Mucosa of gallbladder (tissue), 1 donor: ENCODE measurements around the gene ADCY6. TPM values are rescaled to one million over a fixed set of nuclear protein-coding genes. Genes with fewer than 3 reads are reported as not detected.

Experiments used
- DNase-seq: peaks from one replicate; pipeline ENCODE4 v3.0.0-alpha.2; 2020; ENCODE audit warnings: low spot score
- total RNA-seq: library from RNA; stranded (reverse); gene quantifications from one replicate; pipeline ENCODE4 v1.2.1, GENCODE V29; 2021
- donor health status: DM: no; HTN: no; CAD: no.

ADCY6 gene
- total RNA-seq, 1 donor from 2014 or later = 69.9 TPM

GRCh38 chr12:48783432-48783831, 5.5 kb downstream of the ADCY6 start:
- DNase-seq = no peak

DNA sequence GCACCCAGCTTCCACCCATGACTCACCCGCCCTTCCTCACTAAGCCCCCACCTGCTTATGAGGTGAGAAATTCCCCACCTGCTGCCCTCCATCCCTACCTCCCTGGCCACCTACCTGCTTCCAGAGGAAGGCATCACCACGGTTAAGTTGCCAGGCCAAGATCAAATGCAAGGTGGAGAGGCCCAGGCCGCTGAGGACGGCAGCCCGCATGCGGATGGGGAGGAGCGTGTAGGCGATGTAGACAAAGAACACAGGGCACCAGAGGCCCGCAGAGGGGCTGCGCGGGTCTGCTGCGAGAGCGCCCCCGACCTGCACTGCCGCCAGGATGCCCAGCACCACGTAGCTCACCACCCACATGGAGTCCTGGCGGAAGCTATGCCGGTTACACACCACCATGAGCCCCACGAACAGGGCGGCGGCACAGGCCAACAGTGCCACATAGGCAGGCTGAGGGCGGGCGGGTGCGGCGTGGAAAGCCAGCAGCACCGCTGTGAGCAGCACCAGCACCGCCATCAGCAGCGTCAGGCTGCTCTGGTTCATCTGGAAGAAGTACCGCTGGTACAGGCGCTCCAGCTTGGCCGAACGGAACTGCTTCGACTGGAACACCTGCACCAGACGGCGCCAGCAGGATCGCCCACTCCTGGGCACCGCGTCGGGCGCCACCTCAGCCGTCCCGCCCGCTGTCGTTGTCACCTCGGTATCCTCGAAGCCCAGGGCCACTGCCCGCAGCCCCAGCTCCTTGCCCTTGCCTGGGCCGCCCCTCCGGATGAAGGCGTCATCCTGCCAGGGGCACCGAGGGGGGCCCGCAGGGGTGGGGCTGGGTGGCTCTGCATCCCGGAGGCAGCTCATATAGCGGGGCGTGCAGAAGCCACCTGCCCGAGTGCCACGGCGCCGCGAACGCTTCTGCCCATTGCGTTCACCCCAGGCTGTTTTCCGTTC, 6.2 kb downstream of the ADCY6 start:
- DNase-seq = no peak

- DNase-seq = no peak
Measured at GRCh38 chr12:48781750-48782456, 7.0 kb downstream of the ADCY6 start.

GRCh38 chr12:48780381-48781025, 8.4 kb downstream of the ADCY6 start:
- no peak for DNase-seq

DNA sequence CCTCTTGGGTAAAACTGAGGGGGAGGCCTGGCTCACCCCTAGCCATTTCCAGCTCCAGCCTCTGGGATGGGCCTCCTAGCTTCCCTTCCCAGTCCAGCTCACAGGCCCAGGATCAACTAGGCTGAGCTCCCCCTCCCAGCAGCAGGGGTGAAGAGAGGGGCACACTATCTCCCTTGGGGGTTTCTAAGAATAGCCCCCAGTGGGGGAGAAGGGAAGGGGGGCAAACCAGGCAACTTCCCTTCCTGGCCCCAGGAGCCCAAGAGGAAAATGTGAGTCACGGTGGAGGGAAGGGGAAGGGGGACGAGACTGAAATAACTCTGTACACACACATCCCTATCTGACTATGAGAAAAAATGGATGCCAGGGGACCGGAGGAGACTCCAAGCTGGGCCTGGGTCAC, 9.0 kb downstream of the ADCY6 start:
- DNase-seq = no peak

DNA sequence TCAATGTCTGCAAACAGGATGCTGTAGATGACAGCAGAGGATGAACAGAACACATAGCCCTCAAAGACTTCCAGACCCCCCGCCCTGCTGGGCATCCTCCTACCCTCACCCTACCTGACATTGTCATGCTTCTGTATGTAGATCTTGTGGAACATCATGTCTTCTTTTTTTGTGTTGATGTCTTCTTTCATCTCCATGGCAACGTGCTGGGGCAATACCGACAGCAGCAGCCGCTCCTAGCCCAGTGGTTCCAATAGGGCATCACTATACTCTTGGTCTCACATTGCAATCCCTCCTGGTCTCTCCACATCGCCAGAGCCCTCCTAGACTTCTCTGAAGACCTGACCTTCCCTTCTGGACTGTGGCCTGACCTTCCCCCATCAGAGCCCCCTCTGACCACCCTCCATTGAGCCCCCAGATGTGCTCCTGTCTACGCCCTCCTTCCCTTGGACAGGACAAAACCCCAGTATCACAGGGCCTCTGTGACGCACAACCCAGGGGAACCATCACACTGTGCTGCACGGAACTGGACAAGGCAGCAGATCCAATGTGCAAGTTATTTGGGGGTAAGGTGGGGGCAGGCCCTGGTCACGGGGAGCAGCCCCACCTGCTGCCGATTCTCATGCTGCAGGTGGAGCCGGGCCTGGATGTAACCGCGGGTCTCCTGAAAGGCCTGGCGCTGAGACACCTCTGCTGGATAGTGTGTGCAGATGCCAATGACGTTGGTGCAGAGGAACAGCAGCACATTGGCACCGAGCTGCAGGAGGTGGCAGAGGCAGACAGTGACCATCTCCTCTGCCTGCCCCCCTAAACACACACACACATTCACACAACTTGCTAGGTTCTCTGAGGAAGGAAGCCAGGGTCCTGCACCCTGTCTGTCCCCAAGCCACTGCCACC, 11.1 kb downstream of the ADCY6 start:
- DNase-seq = no peak

DNA sequence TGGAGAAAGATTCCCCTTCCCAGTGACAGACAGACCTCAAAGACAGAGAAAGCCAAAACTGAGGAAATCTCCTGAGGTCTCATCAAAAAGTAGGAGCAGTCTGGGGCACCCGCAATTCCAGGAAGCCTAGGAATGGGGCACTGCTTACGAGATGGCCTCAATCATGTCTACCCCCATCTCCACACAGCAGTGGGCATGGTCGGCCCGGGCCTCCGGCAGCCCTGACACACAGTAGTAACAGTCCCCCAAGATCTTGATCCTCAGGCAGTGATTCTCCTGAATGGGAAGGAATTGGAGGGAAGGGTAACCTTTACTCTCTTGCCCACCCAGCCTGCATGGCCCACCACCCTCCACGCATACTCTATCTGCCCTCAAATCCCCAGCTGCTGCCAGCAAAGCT, 11.9 kb downstream of the ADCY6 start:
- DNase-seq = no peak

- DNase-seq = no peak
Measured at GRCh38 chr12:48775991-48776649, 12.8 kb downstream of the ADCY6 start.

- DNase-seq = no peak
Measured at GRCh38 chr12:48775299-48775698, 13.6 kb downstream of the ADCY6 start.

GRCh38 chr12:48774516-48774915, 14.4 kb downstream of the ADCY6 start:
- DNase-seq = no peak

- no peak for DNase-seq
Measured at GRCh38 chr12:48773686-48774085, 15.2 kb downstream of the ADCY6 start.

DNA sequence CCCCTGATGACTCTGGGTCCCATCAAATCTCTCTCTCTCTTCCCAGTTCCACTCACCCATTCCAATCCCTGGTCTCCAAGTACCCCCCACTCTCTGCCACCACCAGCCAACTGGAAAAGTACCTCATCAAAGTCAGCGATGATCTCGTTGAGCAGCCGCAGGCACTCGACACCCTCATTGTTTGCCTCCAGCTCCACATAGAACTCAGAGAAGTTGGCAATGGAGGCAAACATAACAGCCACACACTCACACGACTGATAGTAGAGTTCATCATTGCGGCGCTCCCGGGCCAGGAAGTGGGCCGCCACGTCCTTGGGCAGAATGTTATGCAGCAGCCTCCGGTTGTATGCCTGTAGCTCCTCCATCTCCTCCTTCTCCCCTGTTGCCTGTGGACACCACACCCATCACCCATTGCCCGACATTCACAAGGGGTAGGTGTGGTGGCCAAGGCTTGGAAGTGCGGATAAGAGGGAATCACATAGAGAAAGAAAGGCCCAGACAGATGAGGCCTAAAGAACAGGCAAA, 17.2 kb downstream of the ADCY6 start:
- no peak for DNase-seq

- DNase-seq = no peak
Measured at GRCh38 chr12:48770756-48771155, 18.1 kb downstream of the ADCY6 start.

DNA sequence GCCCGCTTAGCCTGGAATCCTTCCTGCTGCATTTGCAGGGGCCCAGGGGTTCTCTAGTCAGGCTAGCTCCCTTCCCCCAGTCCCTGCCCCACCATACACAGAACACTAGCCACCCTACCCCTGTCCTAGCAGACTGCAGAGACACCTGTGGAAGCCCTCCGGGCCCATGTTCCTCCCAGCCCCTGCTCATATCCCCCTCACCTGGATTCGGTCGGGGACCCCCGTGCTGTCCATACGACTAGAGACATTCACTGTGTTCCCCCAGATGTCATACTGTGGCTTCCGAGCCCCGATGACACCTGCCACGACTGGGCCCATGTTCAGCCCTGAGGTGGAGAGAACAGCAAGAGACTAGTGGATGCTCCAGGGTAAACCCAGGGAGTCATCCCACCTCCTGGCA, 20.2 kb downstream of the ADCY6 start:
- no peak for DNase-seq

- no peak for DNase-seq
Measured at GRCh38 chr12:48768147-48768546, 20.7 kb downstream of the ADCY6 start.

- DNase-seq = no peak
Measured at GRCh38 chr12:48767521-48767920, 21.4 kb downstream of the ADCY6 start.

DNA sequence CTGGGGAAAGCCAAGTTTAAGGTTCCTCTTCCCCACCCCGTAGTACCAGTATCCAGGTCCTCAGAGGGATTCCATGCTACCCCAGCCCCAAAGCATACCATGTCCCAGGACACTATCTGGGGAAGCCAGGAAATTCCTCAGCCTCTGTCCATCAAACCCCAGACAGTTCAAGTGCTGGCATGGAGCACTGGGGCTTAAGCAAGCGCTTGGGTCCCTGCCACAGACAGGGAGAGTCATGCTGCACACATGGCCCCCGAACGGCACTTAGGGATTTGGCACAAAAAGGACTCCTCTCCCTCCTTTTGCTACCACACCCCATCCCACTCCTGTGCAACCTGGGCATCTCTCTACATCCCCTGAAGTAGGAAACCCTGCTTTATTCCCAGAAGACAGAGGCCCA, 21.8 kb downstream of the ADCY6 start:
- no peak for DNase-seq

GRCh38 chr12:48765753-48766162, 23.1 kb downstream of the ADCY6 start:
- DNase-seq = no peak

DNA sequence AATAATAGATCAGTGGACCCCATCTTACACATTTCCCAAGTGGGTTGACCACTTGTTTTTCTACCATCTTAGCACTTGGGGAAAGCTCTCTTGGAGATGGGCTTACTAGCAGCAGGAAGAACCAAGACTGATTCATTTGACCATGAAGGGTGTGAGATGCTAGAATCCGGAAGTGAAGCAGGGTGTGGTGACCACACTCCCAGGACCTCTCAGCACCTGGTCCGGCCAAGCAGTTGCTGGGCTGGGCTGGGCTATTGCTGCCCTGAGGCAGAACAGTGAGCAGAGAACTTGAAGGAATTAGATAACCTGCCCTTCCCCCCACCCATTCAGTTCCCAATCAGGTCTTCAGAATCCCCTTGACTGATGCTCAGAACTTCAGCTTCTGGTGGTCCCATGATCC, 24.4 kb downstream of the ADCY6 start:
- no peak for DNase-seq

DNA sequence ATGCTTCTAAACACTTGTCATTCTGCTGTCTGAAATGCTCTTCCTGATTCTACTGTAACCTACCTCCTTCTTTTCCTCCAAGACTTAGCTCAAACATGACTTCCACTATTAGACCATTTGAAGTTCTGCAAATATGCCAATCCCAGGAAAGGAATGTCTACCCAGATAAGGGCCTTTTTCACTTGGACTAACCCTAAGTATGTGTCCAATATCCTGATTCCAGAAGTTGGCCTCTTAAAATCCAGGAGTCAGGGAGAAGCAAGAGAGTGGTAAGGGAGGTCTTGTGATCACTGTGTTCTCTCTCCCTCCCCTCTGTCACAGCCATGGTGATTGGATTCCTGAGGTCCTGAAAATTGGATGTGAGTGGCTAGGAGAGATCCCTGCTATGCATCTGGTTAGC, 30.2 kb downstream of the ADCY6 start:
- no peak for DNase-seq

GRCh38 chr12:48758186-48758585, 30.7 kb downstream of the ADCY6 start:
- no peak for DNase-seq
